Measurements from ENCODE around the gene PRMT7.
A peak's percentile ranks its signal among the peaks of the same experiment; 100 is the strongest.

Gene PRMT7

GRCh38 chr16:68364561-68364998 is 53.8 kb downstream of the PRMT7 start:
- DNase-seq = no peak

DNA sequence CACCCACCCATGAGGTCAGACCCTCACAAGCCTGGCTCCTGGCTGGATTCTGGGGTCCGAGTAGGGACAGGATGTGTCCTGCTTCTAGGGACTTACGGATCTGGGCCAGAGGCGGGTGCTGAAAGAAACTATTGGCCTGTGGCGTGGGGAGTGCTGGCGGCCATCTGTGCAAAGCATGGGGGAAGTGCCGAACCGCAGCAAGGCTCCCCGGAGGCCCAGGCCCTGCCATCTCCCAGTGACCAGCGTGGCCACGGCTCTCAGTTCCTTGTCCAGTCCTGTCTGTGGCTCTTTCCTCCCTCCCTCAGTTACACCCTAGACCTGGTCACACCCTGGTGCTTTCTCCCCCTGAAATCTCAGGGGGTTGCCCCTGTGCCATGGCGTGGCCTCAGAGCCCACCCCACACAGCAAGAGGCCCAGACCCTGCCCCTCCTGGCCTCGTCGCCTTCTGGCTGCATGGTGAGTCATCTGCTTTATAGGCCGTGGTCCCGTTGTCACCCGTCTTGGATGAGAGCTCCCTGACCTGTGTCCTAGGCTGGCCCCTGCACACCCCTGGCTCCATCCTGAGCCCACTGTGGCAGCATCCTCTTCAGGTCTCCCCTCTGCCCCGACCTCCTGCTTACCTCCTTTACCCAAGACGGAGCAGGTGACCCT is 54.5 kb downstream of the PRMT7 start:
- no peak for DNase-seq

DNA sequence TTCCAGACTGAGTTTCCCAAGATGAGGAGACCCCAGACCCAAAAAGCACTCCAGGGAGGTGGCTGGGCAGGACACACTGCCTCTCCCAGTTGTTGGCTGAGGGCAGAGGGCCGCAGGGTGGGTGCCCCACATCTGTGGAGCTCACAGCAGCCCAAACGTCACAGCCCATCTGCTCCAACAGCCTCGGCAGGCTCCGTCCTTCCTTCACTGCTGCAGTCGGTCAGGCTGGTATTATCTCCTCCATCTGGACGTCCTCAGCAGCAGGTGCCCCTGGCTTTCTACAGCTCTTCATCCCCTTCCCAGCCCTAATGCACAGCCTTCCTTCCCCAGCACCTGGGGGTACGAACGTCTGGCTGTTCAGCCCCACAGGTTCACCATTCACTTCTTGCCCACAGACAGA is 55.2 kb downstream of the PRMT7 start:
- DNase-seq = no peak

- DNase-seq = peak; percentile 66
Observed at GRCh38 chr16:68367030-68367429, 56.2 kb downstream of the PRMT7 start.

DNA sequence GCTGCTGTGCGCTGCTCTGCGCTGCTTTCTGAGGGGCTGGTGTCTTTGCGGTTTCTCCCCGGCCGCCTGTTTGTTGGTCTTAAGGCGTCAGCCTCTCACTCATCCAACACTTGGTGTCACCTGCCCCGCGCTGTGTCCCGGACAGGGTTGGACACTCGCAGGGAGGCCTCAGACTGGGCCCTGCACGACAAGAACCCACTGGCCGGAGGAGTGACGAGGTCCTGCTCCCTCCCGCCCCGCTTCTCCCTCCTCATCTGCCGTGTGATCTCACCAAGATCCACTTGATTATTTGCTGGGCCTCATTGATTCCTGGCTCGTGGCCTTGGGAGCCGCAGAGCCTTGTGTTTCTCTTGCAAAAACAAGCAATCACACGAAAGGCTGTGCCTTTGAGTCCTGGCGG is 56.6 kb downstream of the PRMT7 start:
- no peak for DNase-seq

- DNase-seq = no peak
Observed at GRCh38 chr16:68367891-68368290, 57.1 kb downstream of the PRMT7 start.

GRCh38 chr16:68368301-68368888 is 57.6 kb downstream of the PRMT7 start:
- no peak for DNase-seq

- DNase-seq = no peak
Observed at GRCh38 chr16:68369168-68369567, 58.3 kb downstream of the PRMT7 start.

- peak; percentile 57 for DNase-seq
Observed at GRCh38 chr16:68369697-68370580, 59.1 kb downstream of the PRMT7 start.

DNA sequence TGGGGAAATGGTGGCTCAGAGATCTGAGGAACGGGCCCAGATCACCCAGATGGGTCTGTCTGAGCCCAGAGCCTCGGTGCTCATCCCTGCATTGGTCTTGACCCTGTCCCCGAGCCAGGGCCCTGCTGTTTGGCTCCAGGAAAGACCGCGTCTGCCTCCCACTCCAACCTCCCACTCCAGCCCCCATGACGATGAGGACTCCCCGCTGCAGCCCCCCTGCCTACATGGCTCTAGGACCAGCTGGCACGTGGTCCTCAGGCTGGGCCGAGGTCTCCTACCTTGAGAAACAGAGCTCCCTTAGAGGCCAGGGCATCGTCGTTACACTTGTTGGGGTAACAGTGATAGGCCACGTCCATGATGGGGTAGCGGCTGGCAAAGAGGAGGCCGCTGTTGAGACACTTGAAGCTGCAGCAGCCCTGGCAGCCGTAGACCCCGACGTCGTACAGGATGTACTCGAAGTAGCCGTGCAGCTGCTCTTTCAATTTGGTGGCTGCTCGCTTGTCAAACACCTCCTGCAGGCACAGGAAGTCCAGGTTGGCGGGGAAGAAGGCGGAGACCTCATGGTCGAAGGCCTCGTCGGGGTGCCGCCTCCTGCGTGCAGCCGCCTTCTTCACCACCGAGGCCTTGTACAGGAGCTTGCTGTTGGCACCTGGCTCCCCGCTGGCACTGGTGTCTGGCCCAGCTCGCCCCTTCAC is 59.9 kb downstream of the PRMT7 start:
- peak; percentile 36 for DNase-seq

DNA sequence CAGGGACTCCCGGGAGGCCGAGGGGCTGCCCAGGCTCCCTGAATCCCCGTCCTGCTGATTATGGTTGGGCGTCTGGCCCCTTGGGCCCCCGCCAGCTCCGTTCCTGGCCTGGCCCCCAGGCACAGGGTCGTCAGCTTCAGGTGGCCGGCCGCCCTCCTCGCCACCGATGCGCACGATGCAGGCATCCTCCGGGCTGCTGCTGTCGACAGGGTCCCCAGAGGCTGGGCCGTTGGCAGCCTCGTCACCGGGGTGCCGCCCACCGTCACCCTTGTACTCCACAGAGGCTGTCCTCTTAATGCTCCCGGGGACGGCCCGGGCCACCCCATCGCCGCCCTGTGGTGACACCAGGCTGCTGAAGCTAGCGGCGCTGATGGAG is 60.4 kb downstream of the PRMT7 start:
- DNase-seq = no peak

DNA sequence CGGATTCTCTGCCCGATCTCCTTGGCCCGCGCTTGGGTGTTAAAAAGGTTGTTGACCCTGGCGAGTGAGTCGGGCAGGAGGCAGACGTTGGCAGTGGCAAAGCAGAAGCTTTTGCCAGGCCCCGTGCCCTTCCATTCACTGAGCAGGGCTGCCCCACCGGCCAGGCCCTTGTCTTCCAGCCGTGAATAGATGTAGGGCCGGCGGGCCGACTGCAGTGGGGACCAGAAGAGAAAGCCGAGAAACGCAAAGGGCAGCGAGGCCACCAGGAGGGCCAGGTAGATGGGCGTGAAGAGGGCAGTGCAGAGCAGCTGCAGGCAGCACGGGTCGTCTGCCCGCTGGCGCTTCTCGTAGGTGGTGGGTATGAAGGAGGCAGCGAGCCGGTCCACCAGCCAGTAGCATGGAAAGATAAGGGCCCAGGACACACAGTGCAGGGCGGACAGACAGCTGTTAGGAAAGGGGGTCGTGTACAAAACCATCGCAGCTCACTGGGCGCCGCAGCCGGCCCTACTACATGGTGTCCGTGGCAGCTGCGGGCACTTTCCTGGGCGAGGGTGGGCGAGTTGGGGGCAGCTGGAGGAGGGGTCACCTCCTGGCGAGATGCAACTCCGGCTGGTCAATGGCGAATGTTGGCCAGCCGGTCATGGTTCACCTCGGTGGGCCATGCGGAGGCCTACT is 61.0 kb downstream of the PRMT7 start:
- DNase-seq = no peak

- no peak for DNase-seq
Observed at GRCh38 chr16:68372381-68372720, 61.5 kb downstream of the PRMT7 start.

DNA sequence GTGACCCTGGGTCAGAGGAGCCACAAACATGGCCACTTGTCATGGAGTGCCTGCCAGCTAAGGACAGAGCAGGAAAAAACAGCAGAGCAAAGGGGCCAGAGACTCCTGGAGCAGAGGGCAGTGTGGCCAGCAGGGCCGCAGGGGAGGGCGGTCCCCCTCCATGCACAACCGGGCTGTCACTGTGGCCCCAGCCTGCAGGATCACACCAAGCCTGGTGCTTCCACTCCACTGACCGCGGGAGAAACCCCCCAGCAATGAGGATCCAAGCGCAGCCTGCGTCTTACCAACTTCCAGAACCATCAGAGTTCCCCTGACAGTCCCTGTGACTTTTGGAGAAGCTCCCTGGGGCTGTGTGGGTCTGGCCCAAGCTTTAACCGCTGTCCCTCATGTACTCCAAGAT is 62.0 kb downstream of the PRMT7 start:
- DNase-seq = no peak

GRCh38 chr16:68373528-68374245 is 62.9 kb downstream of the PRMT7 start:
- DNase-seq = no peak

DNA sequence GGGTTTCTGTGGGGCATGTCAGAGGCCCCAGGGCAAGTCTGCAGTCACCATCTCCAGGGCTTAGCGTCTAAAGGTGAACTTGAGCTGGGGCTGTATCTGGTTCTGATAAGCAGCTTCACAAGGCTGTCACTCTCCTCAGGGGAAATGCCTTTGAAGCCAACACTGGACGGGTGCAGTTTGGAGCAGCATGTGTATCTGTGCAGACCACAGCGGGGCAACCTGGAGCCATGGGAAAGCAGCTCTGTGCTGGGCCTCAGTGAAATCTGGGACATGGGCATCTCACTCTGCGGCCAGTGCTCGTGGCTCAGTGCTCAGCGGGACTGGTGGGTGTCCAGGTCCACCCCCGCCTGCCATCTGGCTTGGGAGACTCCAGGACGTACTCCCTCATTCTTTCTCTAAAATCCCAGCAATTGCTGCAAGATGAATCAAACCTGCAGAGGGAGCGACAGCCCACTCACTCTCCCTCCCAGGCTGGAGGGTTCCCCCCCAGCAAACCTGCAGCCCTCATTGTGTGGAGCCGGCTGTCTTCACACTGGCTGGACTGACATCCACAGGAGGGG is 63.5 kb downstream of the PRMT7 start:
- DNase-seq = no peak

- DNase-seq = no peak
Observed at GRCh38 chr16:68374961-68375660, 64.3 kb downstream of the PRMT7 start.

DNA sequence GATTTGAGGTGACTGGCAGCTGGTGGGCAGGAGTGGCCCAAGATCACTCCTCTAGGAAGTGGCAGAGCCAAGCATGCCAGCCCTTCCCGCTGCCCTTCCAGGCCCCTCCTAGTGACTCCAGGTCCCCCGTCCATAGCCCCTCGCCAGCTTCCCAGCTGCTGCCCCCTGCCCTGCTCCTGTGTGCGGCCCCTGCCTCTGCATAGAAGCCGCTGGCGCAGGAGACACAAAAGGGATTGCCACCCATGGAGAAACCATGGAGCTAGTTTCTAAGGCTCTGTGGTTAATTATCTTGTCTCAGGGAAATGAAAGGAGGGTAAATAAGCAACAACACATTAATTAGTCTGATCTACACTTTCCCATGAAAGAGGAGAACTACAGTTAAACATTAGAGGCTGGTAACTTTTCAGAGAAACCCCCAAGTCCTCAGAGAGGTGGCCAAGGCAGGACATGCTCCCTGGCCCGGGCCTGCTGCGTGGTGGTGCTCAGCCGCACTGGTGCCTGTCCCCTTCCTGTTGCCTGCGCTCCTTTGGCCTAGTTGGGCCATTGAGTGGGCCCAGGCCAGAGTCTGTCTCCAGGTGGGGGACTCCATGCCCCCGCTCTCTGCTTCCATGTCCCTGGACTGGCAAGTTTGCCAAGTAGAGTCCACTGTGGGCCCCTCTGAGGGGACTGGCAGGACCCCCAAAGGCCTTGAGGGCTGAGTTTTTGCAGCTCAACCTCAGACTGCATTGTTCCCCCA is 65.2 kb downstream of the PRMT7 start:
- no peak for DNase-seq

DNA sequence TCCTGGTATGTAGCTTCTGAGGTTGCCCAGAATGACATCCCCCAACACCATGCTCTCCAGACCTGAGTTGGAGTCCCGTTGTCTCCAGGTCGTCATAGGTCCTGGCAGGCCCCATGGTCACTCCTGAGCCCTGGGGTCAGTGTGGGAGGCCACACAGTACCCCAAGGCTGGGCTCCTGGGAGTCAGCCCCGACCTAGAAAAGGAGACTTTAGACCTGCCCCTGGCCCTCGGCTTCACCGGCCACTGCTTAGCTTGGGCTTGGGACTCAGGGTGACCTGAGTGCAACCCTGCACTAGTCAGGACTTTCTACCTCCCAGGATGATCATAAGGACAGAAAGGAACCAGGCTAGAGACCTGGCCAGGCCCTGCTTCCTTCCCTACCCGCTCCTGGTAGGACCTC is 65.8 kb downstream of the PRMT7 start:
- DNase-seq = no peak

GRCh38 chr16:68377221-68377620 is 66.4 kb downstream of the PRMT7 start:
- DNase-seq = no peak

Data from activated CD4-positive, alpha-beta T cell treated with anti-CD3 and anti-CD28 coated beads, Interleukin-10, Interleukin-2, amounts not matched to agents 100 ng/mL and 50 ng/mL, durations not matched to agents 16 hours and 8 hours (primary cell).